ENCODE measurements around the gene RAD51B.

DNA sequence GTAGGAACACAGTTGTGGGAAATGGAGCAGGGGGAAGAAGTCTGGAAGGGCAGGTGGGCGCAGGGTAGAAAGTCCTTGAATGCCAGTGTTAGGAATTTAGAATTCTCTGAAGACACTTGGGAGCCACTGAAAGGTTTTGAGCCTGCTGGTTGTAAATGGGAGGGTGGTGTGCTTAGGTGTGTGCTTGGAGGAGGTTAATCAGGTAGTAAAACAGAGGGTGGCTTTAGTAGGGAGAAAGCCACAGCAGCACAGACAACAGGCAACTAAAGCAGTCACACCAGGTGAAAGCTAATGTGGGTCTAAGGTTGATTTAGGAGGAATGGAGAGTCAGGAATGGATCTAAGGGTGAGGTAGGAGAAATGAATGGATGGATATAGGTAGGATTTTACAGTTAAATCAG lies 588.2 kb downstream of the RAD51B start:
- TF ChIP-seq POLR2AphosphoS5 (IDR thresholded peaks at IDR 0.05; ENCODE audit: low read depth, low read length) (no peak), TAF1 (IDR thresholded peaks at IDR 0.05; ENCODE audit: borderline replicate concordance, low read depth, low read length) (no peak)

Data from GM12892 (cell line).